HG02884 (cell line): ENCODE data around the gene INTS15.

Experiments used
- ATAC-seq: cut with Tn5 transposase; IDR thresholded peaks from one replicate; pipeline ENCODE4 v1.9.1; 2021; ENCODE audit warnings: mild to moderate bottlenecking, moderate library complexity; ENCODE audit not compliant: unreplicated experiment

The INTS15 gene

GRCh38 chr7:6655636-6656385 lies 66.0 kb downstream of the INTS15 start:
- ATAC-seq = no peak

GRCh38 chr7:6656413-6656812 lies 66.6 kb downstream of the INTS15 start:
- ATAC-seq = no peak
